NCI-H2081 (cell line): ENCODE measurements around the gene PLG.
"Not testable (repeated sequence)": the region's sequence is repeated elsewhere in the genome, so short reads cannot be mapped to it uniquely, and the experiment has no call there.

ENCODE experiments used
- DNase-seq, 2 experiments: peaks; one replicate each; lab custom pipeline; 2025; lab: John Stamatoyannopoulos, UW

PLG gene

DNA sequence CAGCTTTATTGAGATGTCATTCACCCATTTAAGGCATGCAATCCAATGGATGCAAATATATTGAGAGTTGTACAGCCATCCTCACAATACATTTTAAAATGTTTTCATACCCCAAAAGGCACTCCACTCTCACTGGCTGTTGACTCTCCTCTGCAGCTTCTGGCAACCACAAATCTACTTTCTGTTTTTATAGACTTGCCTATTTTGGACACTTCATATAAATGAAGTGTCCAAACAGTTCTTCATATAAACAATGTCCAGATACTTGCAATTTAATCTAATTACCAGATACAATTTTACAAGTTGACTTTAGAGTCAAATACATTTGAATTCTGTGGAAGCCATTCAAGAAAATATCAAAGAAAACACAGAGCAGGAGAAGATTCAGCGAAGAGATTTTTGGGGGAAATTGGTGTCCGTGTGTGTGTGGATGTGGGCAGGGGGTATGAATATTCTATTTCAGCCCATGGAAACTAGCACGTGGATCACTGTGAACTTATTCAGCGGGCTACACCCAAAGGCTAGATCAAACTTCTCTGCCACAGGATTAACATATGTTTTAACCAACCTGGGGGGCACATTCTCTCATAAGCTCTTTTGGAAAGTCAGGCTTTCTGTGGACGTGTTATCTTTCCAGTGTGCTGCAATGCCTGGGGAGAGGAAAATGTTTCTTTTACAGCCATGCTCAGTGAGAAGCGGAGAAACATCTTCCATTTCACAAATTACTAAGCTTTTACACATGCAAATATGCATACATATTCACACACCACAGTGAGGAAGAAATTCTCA, 73.9 kb downstream of the PLG start:
- DNase-seq, result no peak

GRCh38 chr6:160779095-160779494, 77.1 kb downstream of the PLG start:
- DNase-seq, result not testable (repeated sequence)

- DNase-seq, result not testable (repeated sequence)
Observed at GRCh38 chr6:160780656-160781055, 78.6 kb downstream of the PLG start.

- DNase-seq, result no peak
Observed at GRCh38 chr6:160781298-160781697, 79.3 kb downstream of the PLG start.

- DNase-seq, result no peak
Observed at GRCh38 chr6:160782228-160782627, 80.2 kb downstream of the PLG start.

DNA sequence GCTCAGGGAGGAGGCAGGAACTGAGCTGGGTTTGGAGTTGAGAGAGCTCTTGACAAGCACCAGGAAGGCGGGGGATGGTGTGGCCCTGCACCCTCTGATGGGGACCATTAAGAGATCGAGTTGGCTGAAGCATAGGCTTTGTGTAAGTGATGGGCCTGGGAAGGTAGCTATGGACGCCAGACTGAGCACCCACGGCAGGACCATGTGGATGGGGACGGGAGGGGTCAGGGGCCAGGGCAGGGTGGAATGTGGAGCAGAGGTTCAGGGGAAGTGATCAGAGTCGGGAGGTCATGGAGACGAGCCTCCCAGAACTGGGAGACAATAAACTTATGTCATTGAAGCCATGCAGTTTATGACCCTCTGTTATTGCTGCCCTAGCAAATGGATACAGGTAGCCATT, 81.7 kb downstream of the PLG start:
- DNase-seq, result no peak

DNA sequence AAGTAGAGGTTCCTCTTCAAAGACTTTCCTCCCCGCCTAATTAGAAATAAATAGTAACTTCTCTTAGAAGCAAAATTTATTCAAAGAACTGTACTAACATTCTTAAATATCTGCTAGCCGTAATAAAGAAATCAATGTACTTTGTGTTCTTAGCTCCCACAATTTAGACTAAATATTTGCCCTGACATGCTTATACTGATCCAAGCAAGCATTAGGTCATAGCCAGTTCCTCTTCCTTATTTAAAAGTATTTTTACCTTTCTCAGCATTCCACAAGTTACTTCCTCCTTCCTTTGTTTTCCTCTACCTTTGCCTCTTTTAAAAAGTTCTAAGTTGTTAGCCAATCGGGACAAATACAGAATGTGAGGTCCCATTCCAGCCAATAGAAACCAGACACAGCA, 86.1 kb downstream of the PLG start:
- DNase-seq, result not testable (repeated sequence)

DNA sequence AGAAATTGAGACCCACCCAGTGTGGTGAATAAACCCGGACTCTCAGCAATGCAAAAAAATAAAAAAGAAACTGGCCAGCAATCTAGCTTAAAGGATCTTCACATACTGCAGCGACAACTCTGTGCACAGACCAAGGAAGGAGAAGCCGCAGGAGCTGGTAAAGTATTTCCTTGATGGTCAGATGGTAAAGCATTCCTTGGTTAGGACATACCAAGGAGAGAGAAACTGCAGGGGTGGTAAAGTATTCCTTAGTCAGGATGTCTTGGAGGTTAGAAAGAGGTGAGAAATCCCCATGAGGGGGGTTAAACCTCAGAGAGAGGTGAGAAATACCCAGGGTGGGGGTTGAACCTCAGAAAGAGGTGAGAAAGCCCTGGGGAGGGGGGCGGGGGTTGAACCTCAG, 86.8 kb downstream of the PLG start:
- no peak for DNase-seq

DNA sequence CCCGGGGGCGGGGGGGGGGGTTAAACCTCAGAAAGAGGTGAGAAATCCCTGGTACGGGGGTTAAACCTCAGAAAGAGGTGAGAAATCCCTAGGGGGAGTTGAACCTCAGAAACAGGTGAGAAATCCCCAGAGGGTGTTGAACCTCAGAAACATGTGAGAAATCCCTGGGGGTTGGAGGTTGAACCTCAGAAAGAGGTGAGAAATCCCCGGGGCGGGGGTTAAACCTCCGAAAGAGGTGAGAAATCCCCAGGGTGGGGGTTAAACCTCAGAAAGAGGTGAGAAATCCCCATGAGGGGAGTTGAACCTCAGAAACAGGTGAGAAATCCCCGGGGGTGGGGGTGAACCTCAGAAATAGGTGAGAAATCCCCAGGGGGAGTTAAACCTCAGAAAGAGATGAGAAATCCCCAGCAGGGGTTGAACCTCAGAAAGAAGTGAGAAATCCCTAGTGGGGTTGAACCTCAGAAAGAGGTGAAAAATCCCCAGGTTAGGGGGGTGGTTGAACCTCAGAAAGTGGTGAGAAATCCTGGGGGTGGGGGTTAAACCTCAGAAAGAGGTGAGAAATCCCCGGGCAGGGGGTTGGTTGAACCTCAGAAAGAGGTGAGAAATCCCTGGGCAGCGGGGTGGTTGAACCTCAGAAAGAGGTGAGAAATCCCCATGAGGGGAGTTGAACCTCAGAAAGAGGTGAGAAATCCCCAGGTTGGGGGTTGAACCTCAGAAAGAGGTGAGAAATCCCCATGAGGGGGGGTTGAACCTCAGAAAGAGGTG, 87.4 kb downstream of the PLG start:
- DNase-seq, result no peak

GRCh38 chr6:160790028-160790792, 88.2 kb downstream of the PLG start:
- no peak for DNase-seq

GRCh38 chr6:160791459-160791858, 89.4 kb downstream of the PLG start:
- no peak for DNase-seq

- DNase-seq, result no peak
Observed at GRCh38 chr6:160791981-160792418, 90.0 kb downstream of the PLG start.

- DNase-seq, result no peak
Observed at GRCh38 chr6:160792708-160793107, 90.7 kb downstream of the PLG start.

DNA sequence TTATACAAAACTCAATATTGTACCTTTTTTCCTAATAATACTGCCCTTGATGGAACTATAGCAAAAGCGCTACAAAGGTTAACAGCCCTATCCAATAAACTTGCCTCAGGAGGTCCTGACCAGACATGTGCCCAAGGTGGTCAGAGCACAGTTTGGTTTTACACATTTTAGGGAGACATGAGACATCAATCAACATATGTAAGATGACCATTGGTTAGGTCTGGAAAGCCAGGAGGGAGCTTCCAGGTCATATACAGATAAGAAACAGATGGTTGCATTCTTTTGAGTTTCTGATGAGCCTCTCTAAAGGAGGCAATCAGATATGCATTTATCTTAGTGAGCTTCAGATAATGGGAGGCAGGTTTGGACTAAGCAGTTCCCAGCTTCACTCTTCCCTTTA, 91.6 kb downstream of the PLG start:
- DNase-seq, result no peak

DNA sequence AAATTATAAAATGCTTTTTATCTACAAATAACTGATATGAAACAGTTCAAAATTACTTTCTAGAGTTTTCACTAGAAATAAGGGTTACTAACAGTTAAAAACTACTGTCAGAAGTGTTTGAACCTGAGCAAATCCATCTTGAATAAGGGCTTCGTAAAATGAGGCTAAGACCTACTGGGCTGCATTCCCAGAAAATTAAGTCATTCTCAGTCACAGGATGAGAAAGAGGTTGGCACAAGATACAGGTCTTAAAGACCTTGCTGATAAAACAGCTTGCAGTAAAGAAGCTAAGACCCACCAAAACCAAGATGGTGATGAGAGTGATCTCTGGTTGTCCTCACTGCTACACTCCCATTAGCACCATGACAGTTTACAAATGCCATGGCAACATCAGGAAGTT, 93.7 kb downstream of the PLG start:
- no peak for DNase-seq

GRCh38 chr6:160798625-160799024, 96.6 kb downstream of the PLG start:
- DNase-seq, result no peak

GRCh38 chr6:160799801-160800506, 97.9 kb downstream of the PLG start:
- DNase-seq, result no peak

DNA sequence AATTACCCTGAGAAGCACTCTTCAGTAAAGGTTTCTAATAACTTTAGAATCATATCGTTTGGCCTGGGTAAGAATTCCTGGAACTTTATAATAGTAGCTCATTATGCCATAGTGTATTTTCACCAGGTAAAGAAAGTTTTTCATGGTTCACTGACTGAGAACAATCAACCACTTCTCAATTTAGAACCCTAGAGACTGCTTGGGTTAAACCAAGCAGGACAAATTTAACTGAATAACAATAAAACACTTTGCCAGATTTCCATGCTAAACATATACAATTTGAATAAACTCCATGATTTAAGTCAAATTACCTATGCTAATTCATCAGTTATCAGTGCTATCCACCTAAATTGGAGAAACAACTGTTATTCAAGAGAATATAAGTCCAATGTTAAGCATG, 99.4 kb downstream of the PLG start:
- DNase-seq, result no peak

DNA sequence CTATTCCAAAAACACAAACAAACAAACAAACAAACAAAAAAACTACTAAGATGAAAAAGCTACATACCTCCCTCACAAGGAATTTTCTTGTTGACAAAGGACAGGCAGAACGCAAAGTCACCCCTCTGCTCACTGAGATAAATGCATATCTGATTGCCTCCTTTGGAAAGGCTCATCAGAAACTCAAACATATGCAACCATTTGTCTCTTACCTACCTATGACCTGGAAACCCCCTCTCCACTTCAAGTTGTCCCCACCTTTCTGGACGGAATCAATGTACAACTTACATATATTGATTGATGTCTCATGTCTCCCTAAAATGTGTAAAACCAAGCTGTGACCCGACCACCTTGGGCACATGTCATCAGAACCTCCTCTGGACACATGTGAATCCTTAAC, 100.0 kb downstream of the PLG start:
- not testable (repeated sequence) for DNase-seq
